ENCODE measurements around the gene BRIX1. TPM values are rescaled to one million over a fixed set of nuclear protein-coding genes. Genes with fewer than 3 reads are reported as not detected.

BRIX1 gene
- total and polyA plus RNA-seq, 4 experiments from 2014 or later, result 27.1 to 63.9 (median 40.6) TPM

DNA sequence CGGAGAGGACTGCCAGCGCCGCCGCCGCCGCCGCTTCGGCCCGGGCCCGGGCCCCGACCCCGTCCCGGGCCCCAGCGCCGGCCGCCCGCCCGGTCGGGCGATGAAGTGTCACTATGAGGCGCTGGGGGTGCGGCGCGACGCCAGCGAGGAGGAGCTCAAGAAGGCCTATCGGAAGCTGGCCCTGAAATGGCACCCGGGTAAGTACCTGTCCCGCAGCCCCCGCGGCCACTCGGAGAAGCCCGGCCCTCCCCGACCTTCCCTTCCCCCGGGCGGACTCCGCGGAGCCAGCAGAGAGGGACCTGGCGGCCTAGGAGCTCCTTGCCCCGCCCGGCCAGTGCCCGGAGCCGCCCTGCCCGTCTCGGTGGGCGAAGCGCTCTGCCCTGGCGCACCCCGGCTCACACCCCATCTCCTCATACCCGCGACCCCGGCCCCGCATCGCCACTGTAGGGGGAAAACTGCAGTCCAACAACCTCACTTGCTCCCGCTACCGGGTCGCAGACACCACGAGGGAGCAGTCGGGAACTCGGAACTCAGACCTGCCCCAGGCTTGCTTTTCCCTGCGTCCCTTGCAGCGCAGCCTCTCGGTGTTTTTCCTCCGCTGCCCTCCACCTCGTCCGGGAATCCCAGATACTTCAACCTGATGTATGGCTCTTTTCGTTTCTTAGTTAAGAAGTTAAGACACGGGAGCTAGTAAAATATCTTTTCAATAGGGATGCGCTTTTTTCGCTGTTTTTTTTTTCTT lies 14.4 kb downstream of the BRIX1 start:
- H3K9me3 Mint-ChIP-seq, result no peaks in the 10 kb centered on the region
- peak overlapping the region; percentile 89 to 98 (median 96) for H3K27ac Mint-ChIP-seq
- Histone ChIP-seq H3K4me3 (ENCODE audit: low read length in 2 of 2) (peak overlapping the region; percentile 77 to 83), H3K27ac (ENCODE audit: low read depth, low read length) (peak overlapping the region; percentile 84), H3K36me3 (ENCODE audit: insufficient read depth, low read length) (peaks cover 7% of the 10 kb centered on the region), H3K9me3 (ENCODE audit: control insufficient read depth in 1 of 2, low read length in 2 of 2) (no peaks in the 10 kb centered on the region), H3K27me3 (ENCODE audit: insufficient read depth, low read length) (no peaks in the 10 kb centered on the region), H3K4me1 (ENCODE audit: insufficient read depth, low read length) (peaks cover 25% of the 10 kb centered on the region)
- peak overlapping the region; percentile 96 to 99 (median 98) for H3K4me3 Mint-ChIP-seq
- POLR2A ChIA-PET (ENCODE audit: partially characterized antibody), result interaction anchor here (0.6 to 4.8 kb wide), 16 partner anchors 9 to 1947 kb away, joined by 3 to 169 read pairs (median 4); partner anchors contain the start of genes AMACR, BRIX1, LMBRD2 and NADK2
- H3K36me3 Mint-ChIP-seq, result peaks cover 11 to 35% of the 10 kb centered on the region in 2 donors
- intact Hi-C loops (cut with micrococcal nuclease), result loop anchor here (1.0 to 10.0 kb wide), 5 partner anchors 15 to 1945 kb away; partner anchors contain the start of genes BRIX1, RAD1, RAI14 and TTC23L
- peaks cover 26 to 42% (median 33%) of the 10 kb centered on the region in 4 donors for H3K4me1 Mint-ChIP-seq
- CTCF ChIA-PET (ENCODE audit: partially characterized antibody), result interaction anchor here (0.6 to 2.4 kb wide), 5 partner anchors 9 to 1313 kb away, joined by 3 to 33 read pairs (median 4); partner anchors contain the start of genes BRIX1, RAD1 and TTC23L
- no peaks in the 10 kb centered on the region for H3K27me3 Mint-ChIP-seq
- DNase-seq, result peak; percentile 80 to 91 (median 83)

DNA sequence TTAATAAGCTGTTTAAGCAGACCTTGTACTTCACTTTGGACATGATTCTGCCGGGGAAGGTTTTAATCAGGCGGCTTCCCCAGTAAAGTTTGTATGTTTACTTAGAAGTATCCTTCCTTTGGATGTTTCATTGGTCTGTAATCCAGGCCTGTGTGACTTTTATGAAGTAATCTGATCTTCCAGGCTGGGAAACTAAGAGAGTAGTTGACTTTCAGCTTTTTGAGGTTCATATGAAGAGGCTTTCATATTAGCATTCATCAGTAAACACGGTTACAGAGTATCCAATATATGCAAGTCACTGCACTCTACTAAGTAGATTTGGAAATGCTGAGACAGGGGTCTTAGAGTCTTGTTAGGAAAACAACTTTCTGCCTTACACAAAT lies 14.9 kb downstream of the BRIX1 start:
- Histone ChIP-seq H3K4me1 (ENCODE audit: insufficient read depth, low read length) (peaks cover 25% of the 10 kb centered on the region), H3K27ac (ENCODE audit: low read depth, low read length) (peak overlapping the region; percentile 84), H3K36me3 (ENCODE audit: insufficient read depth, low read length) (peaks cover 6% of the 10 kb centered on the region), H3K27me3 (ENCODE audit: insufficient read depth, low read length) (no peaks in the 10 kb centered on the region), H3K4me3 (ENCODE audit: low read length in 2 of 2) (peak overlapping the region; percentile 77 to 83), H3K9me3 (ENCODE audit: control insufficient read depth in 1 of 2, low read length in 2 of 2) (no peaks in the 10 kb centered on the region)
- POLR2A ChIA-PET (ENCODE audit: partially characterized antibody), result interaction anchor here (0.6 to 4.8 kb wide), 10 partner anchors 9 to 1946 kb away, joined by 3 to 169 read pairs (median 12); partner anchors contain the start of genes BRIX1, LMBRD2, NADK2 and NIPBL
- peaks cover 7 to 35% of the 10 kb centered on the region in 2 donors for H3K36me3 Mint-ChIP-seq
- peak overlapping the region; percentile 89 to 98 (median 96) for H3K27ac Mint-ChIP-seq
- no peaks in the 10 kb centered on the region for H3K27me3 Mint-ChIP-seq
- CTCF ChIA-PET (ENCODE audit: partially characterized antibody), result interaction anchor here (1.3 to 2.4 kb wide), 2 partner anchors 9 to 14 kb away, joined by 3 to 33 read pairs; partner anchors contain the start of genes BRIX1 and RAD1
- H3K4me1 Mint-ChIP-seq, result peaks cover 24 to 44% (median 35%) of the 10 kb centered on the region in 4 donors
- peak overlapping the region; percentile 96 to 99 (median 98) for H3K4me3 Mint-ChIP-seq
- no peak for DNase-seq
- intact Hi-C loops (cut with micrococcal nuclease), result no loop called here
- no peaks in the 10 kb centered on the region for H3K9me3 Mint-ChIP-seq

GRCh38 chr5:34930870-34931269 lies 15.4 kb downstream of the BRIX1 start:
- POLR2A ChIA-PET (ENCODE audit: partially characterized antibody), result interaction anchor here (1.1 to 4.8 kb wide), 3 partner anchors 8 to 924 kb away, joined by 3 to 169 read pairs (median 11); partner anchors contain the start of genes BRIX1 and RAD1
- intact Hi-C loops (cut with micrococcal nuclease), result no loop called here

GRCh38 chr5:34932947-34933346 lies 17.4 kb downstream of the BRIX1 start:
- H3K4me3 ChIP-seq (ENCODE audit: low read length in 2 of 2), result no peak overlapping the region
- peaks cover 25% of the 10 kb centered on the region for H3K4me1 ChIP-seq (ENCODE audit: insufficient read depth, low read length)
- ChIA-PET CTCF (ENCODE audit: partially characterized antibody) (no interaction called here), POLR2A (ENCODE audit: partially characterized antibody) (no interaction called here)
- Mint-ChIP-seq H3K9me3 (no peaks in the 10 kb centered on the region), H3K4me1 (peaks cover 26 to 44% (median 35%) of the 10 kb centered on the region in 4 donors), H3K4me3 (no peak overlapping the region), H3K36me3 (peaks cover 14 to 38% of the 10 kb centered on the region in 2 donors), H3K27me3 (no peaks in the 10 kb centered on the region), H3K27ac (no peak overlapping the region)
- no peaks in the 10 kb centered on the region for H3K27me3 ChIP-seq (ENCODE audit: insufficient read depth, low read length)
- H3K36me3 ChIP-seq (ENCODE audit: insufficient read depth, low read length), result peaks cover 24% of the 10 kb centered on the region
- H3K27ac ChIP-seq (ENCODE audit: low read depth, low read length), result no peak overlapping the region
- DNase-seq, result no peak
- intact Hi-C loops (cut with micrococcal nuclease), result no loop called here
- no peaks in the 10 kb centered on the region for H3K9me3 ChIP-seq (ENCODE audit: control insufficient read depth in 1 of 2, low read length in 2 of 2)

More at GRCh38 chr5:34930870-34931269, 15.4 kb downstream of the BRIX1 start:
- Mint-ChIP-seq H3K4me3 (peak overlapping the region; percentile 96 to 99 (median 98)), H3K27ac (peak overlapping the region in 6 of 7 donors; percentile 89 to 98 (median 96)), H3K36me3 (peaks cover 5 to 36% of the 10 kb centered on the region in 2 donors), H3K27me3 (no peaks in the 10 kb centered on the region), H3K9me3 (no peaks in the 10 kb centered on the region), H3K4me1 (peaks cover 24 to 44% (median 35%) of the 10 kb centered on the region in 4 donors)
- peaks cover 25% of the 10 kb centered on the region for H3K4me1 ChIP-seq (ENCODE audit: insufficient read depth, low read length)
- peak overlapping the region; percentile 84 for H3K27ac ChIP-seq (ENCODE audit: low read depth, low read length)
- no peaks in the 10 kb centered on the region for H3K9me3 ChIP-seq (ENCODE audit: control insufficient read depth in 1 of 2, low read length in 2 of 2)
- peaks cover 9% of the 10 kb centered on the region for H3K36me3 ChIP-seq (ENCODE audit: insufficient read depth, low read length)
- peak overlapping the region; percentile 77 to 83 for H3K4me3 ChIP-seq (ENCODE audit: low read length in 2 of 2)
- no peak for DNase-seq
- no peaks in the 10 kb centered on the region for H3K27me3 ChIP-seq (ENCODE audit: insufficient read depth, low read length)
- CTCF ChIA-PET (ENCODE audit: partially characterized antibody), result interaction anchor here (1.3 to 2.4 kb wide), 2 partner anchors 8 to 15 kb away, joined by 3 to 33 read pairs; partner anchors contain the start of genes BRIX1 and RAD1

GRCh38 chr5:34941936-34942335 lies 26.4 kb downstream of the BRIX1 start:
- Mint-ChIP-seq H3K27me3 (no peaks in the 10 kb centered on the region), H3K27ac (peak overlapping the region in 2 of 7 donors; percentile 30 to 73), H3K9me3 (no peaks in the 10 kb centered on the region), H3K4me3 (no peak overlapping the region), H3K4me1 (peaks cover 0 to 2% (median under 1%) of the 10 kb centered on the region in 4 donors), H3K36me3 (peaks cover 53 to 55% of the 10 kb centered on the region in 2 donors)
- Histone ChIP-seq H3K9me3 (ENCODE audit: control insufficient read depth in 1 of 2, low read length in 2 of 2) (no peaks in the 10 kb centered on the region), H3K27ac (ENCODE audit: low read depth, low read length) (no peak overlapping the region), H3K4me3 (ENCODE audit: low read length in 2 of 2) (no peak overlapping the region), H3K36me3 (ENCODE audit: insufficient read depth, low read length) (peaks cover 40% of the 10 kb centered on the region), H3K27me3 (ENCODE audit: insufficient read depth, low read length) (no peaks in the 10 kb centered on the region), H3K4me1 (ENCODE audit: insufficient read depth, low read length) (no peaks in the 10 kb centered on the region)
- ChIA-PET CTCF (ENCODE audit: partially characterized antibody) (no interaction called here), POLR2A (ENCODE audit: partially characterized antibody) (no interaction called here)
- DNase-seq, result no peak
- intact Hi-C loops (cut with micrococcal nuclease), result no loop called here

DNA sequence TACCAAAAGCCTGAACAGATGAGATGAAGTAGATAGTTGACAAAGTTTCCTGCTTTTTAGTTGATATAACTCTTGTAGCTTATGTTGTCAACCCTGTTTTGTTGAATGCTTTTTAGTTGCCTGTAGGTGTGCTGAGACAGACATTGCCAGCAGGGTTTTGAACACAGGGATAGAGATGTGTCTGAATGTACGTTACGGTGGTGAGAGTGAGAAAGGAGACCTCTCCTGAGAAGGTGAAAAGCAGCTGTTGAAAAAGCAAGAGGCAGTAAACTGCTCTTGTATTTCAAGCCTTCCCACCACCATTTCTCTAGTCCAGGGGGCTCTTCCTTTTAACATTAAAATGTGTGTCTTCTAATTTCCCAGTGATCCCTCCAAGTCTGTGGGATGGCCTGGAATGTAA lies 28.5 kb downstream of the BRIX1 start:
- CTCF ChIA-PET (ENCODE audit: partially characterized antibody), result interaction anchor here (1.2 to 1.4 kb wide), 2 partner anchors 10 to 59 kb away, joined by 3 read pairs; no protein-coding TSS in a partner anchor
- Histone ChIP-seq H3K27ac (ENCODE audit: low read depth, low read length) (no peak overlapping the region), H3K4me3 (ENCODE audit: low read length in 2 of 2) (no peak overlapping the region), H3K27me3 (ENCODE audit: insufficient read depth, low read length) (no peaks in the 10 kb centered on the region), H3K36me3 (ENCODE audit: insufficient read depth, low read length) (peaks cover 27% of the 10 kb centered on the region), H3K4me1 (ENCODE audit: insufficient read depth, low read length) (no peaks in the 10 kb centered on the region), H3K9me3 (ENCODE audit: control insufficient read depth in 1 of 2, low read length in 2 of 2) (no peaks in the 10 kb centered on the region)
- Mint-ChIP-seq H3K27me3 (no peaks in the 10 kb centered on the region), H3K36me3 (peaks cover 52 to 55% of the 10 kb centered on the region in 2 donors), H3K27ac (peak overlapping the region in 1 of 7 donors; percentile 63), H3K9me3 (no peaks in the 10 kb centered on the region), H3K4me1 (no peaks in the 10 kb centered on the region), H3K4me3 (no peak overlapping the region)
- intact Hi-C loops (cut with micrococcal nuclease), result no loop called here
- no peak for DNase-seq
- POLR2A ChIA-PET (ENCODE audit: partially characterized antibody), result interaction anchor here (2.5 kb wide), 1 partner anchor 14 kb away, joined by 12 read pairs; the partner anchor contains the start of gene DNAJC21
